ENCODE data around the gene GK. TPM values are rescaled to one million over a fixed set of nuclear protein-coding genes. Genes with fewer than 3 reads are reported as not detected.
"Not testable (repeated sequence)": the region's sequence is repeated elsewhere in the genome, so short reads cannot be mapped to it uniquely, and the experiment has no call there.

GK gene
- total RNA-seq, 4 donors from 2014 or later, result 2.5 to 16.9 (median 4.9) TPM

- 65% methylated on average over 2 of the region's 2 CpGs for WGBS
- Histone ChIP-seq H3K27ac (replicated peaks in 1 of 4) (no peak overlapping the region), H3K9me3 (no peaks in the 10 kb centered on the region)
These were observed 12.9 kb downstream of the GK start for GRCh38 chrX:30666094-30666493.

GRCh38 chrX:30668581-30668980 is 15.4 kb downstream of the GK start:
- 92% methylated on average over 4 of the region's 4 CpGs for WGBS

More at GRCh38 chrX:30666094-30666493, 12.9 kb downstream of the GK start:
- Histone ChIP-seq H3K27me3 (no peaks in the 10 kb centered on the region), H3K4me3 (no peak overlapping the region), H3K36me3 (peaks cover 0 to 17% (median 2%) of the 10 kb centered on the region in 4 donors), H3K4me1 (no peaks in the 10 kb centered on the region)
- DNase-seq (ENCODE audit: extremely low spot score), result no peak
- intact Hi-C loops (cut with DNase I), result no loop called here
- TF ChIP-seq EP300 (IDR thresholded peaks at IDR 0.05), result no peak
- TF ChIP-seq CTCF (IDR thresholded peaks at IDR 0.05), result no peak
- TF ChIP-seq POLR2A (IDR thresholded peaks at IDR 0.05; ENCODE audit: low read depth), result no peak
- no peak for TF ChIP-seq POLR2AphosphoS5 (IDR thresholded peaks at IDR 0.05)

GRCh38 chrX:30671189-30671588 is 18.0 kb downstream of the GK start:
- H3K4me3 ChIP-seq; H3K9me3 ChIP-seq; H3K4me1 ChIP-seq; intact Hi-C loops (cut with DNase I); H3K27me3 ChIP-seq; DNase-seq (ENCODE audit: extremely low spot score); H3K27ac ChIP-seq (replicated peaks in 1 of 4): not testable (repeated sequence)
- peaks cover 0 to 17% (median 2%) of the 10 kb centered on the region in 4 donors for H3K36me3 ChIP-seq
- 87% methylated on average over 3 of the region's 3 CpGs for WGBS

More at GRCh38 chrX:30668581-30668980, 15.4 kb downstream of the GK start:
- H3K27ac ChIP-seq (replicated peaks in 1 of 4), result no peak overlapping the region
- H3K27me3 ChIP-seq, result peaks cover 0 to 3% (median 0%) of the 10 kb centered on the region in 4 donors
- no peaks in the 10 kb centered on the region for H3K9me3 ChIP-seq
- no peak for DNase-seq (ENCODE audit: extremely low spot score)
- H3K4me3 ChIP-seq, result no peak overlapping the region
- peaks cover 0 to 17% (median 2%) of the 10 kb centered on the region in 4 donors for H3K36me3 ChIP-seq
- TF ChIP-seq POLR2A (IDR thresholded peaks at IDR 0.05; ENCODE audit: low read depth) (no peak), POLR2AphosphoS5 (IDR thresholded peaks at IDR 0.05) (no peak), CTCF (IDR thresholded peaks at IDR 0.05) (no peak), EP300 (IDR thresholded peaks at IDR 0.05) (no peak)
- H3K4me1 ChIP-seq, result no peaks in the 10 kb centered on the region
- intact Hi-C loops (cut with DNase I), result no loop called here

GRCh38 chrX:30673127-30673796 is 20.0 kb downstream of the GK start:
- no peak overlapping the region for H3K27ac ChIP-seq (replicated peaks in 1 of 4)
- intact Hi-C loops (cut with DNase I), result no loop called here
- H3K4me3 ChIP-seq, result no peak overlapping the region

More at GRCh38 chrX:30673127-30673796, 20.0 kb downstream of the GK start:
- Histone ChIP-seq H3K27me3 (peaks cover 0 to 3% (median 0%) of the 10 kb centered on the region in 4 donors), H3K36me3 (peaks cover 0 to 14% (median 2%) of the 10 kb centered on the region in 4 donors), H3K4me1 (no peaks in the 10 kb centered on the region), H3K9me3 (no peaks in the 10 kb centered on the region)
- TF ChIP-seq CTCF (IDR thresholded peaks at IDR 0.05) (no peak), POLR2AphosphoS5 (IDR thresholded peaks at IDR 0.05) (no peak), POLR2A (IDR thresholded peaks at IDR 0.05; ENCODE audit: low read depth) (no peak), EP300 (IDR thresholded peaks at IDR 0.05) (no peak)
- 71% methylated on average over 4 of the region's 4 CpGs for WGBS
- DNase-seq (ENCODE audit: extremely low spot score), result no peak

Measured in esophagus muscularis mucosa (tissue), 4 donors.